ENCODE measurements around the gene DHRS3. TPM values are rescaled to one million over a fixed set of nuclear protein-coding genes. Genes with fewer than 3 reads are reported as not detected.

The DHRS3 gene
- total and polyA plus RNA-seq, 2 of the 13 experiments (the other 11 are each of a cell fraction or from before 2014, with no cell fraction given): 48.5 to 90.5 TPM

GRCh38 chr1:12528021-12528852 is 89.8 kb downstream of the DHRS3 start (continued):
- TF ChIP-seq USF2 (IDR thresholded peaks at IDR 0.05; ENCODE audit: low read depth, low read length) (no peak), USF2 (CRISPR knock-in tag; IDR thresholded peaks at IDR 0.05; ENCODE audit: borderline replicate concordance) (no peak; the same call in 1 of the 2 replicates), JARID2 (CRISPR knock-in tag; IDR thresholded peaks at IDR 0.05; ENCODE audit: insufficient replicate concordance) (peak; percentile 72), NONO (IDR thresholded peaks at IDR 0.05) (no peak), NONO (CRISPR knock-in tag; conservative IDR thresholded peaks at IDR 0.05) (peak; percentile 83), ATF2 (CRISPR knock-in tag; IDR thresholded peaks at IDR 0.05) (peak; percentile 88), CCAR2 (optimal IDR thresholded peaks at IDR 0.05; ENCODE audit: low read depth, low read length) (no peak), SP140L (CRISPR knock-in tag; IDR thresholded peaks at IDR 0.05; ENCODE audit: borderline replicate concordance) (no peak), KLF11 (CRISPR knock-in tag; IDR thresholded peaks at IDR 0.05) (0 out of 2 replicates have a peak, but pooled peaks have one; percentile 33), HMGXB3 (CRISPR knock-in tag; IDR thresholded peaks at IDR 0.05; ENCODE audit: borderline replicate concordance) (peak; percentile 84; the same call in 1 of the 2 replicates), WIZ (CRISPR knock-in tag; IDR thresholded peaks at IDR 0.05) (no peak), ZNF225 (CRISPR knock-in tag; IDR thresholded peaks at IDR 0.05) (no peak; the same call in 1 of the 2 replicates), TRIM24 (CRISPR knock-in tag; IDR thresholded peaks at IDR 0.05) (no peak), ARID5B (CRISPR knock-in tag; IDR thresholded peaks at IDR 0.05) (peak; percentile 97), KLF9 (CRISPR knock-in tag; IDR thresholded peaks at IDR 0.05; ENCODE audit: low read depth) (no peak), ZNF331 (CRISPR knock-in tag; IDR thresholded peaks at IDR 0.05) (peak; percentile 90), RBAK (CRISPR knock-in tag; IDR thresholded peaks at IDR 0.05) (peak; percentile 43; the same call in 1 of the 2 replicates), MLLT10 (CRISPR knock-in tag; IDR thresholded peaks at IDR 0.05) (no peak)
